Heart left ventricle (tissue), 16 donors: ENCODE results near the gene ABHD5. TPM values are rescaled to one million over a fixed set of nuclear protein-coding genes. Genes with fewer than 3 reads are reported as not detected.

Experiments used
- ATAC-seq, 4 donors: fragments of 200-7000 bp; cut with Tn5 transposase; one replicate each; pipeline ENCODE4 v1.9.1; 2020 to 2022; ENCODE audit warnings: moderate library complexity in 4 of 4, mild to moderate bottlenecking in 3 of 4, moderate number of reproducible peaks in 1 of 4
- DNase-seq, 5 donors: peaks; one replicate each; pipeline ENCODE4 v3.0.0-alpha.2; 2020
- H3K27ac ChIP-seq, 12 donors: fragments of 200-600 bp; sonication (generic) in 4 of 12; one replicate each; pipeline versions ENCODE4 v1.5.0 to v1.8.0; 2016 to 2022; ENCODE audit warnings: mild to moderate bottlenecking in 2 of 12
- H3K27me3 ChIP-seq, 9 donors: fragments of 200-600 bp; sonication (generic) in 2 of 9; one replicate each; pipeline versions ENCODE4 v1.5.1 to v1.8.0; 2016 to 2022; ENCODE audit warnings: mild to moderate bottlenecking in 3 of 9
- H3K36me3 ChIP-seq, 9 donors: fragments of 200-600 bp; sonication (generic) in 2 of 9; one replicate each; pipeline versions ENCODE4 v1.5.0 to v1.8.0; 2018 to 2022; ENCODE audit warnings: mild to moderate bottlenecking in 2 of 9
- H3K4me1 ChIP-seq, 12 donors: fragments of 200-600 bp; sonication (generic) in 4 of 12; one replicate each; pipeline versions ENCODE4 v1.5.0 to v1.8.0; 2016 to 2022; ENCODE audit warnings: mild to moderate bottlenecking in 3 of 12
- H3K4me3 ChIP-seq, 12 donors: fragments of 200-600 bp; sonication (generic) in 4 of 12; one replicate each; pipeline versions ENCODE4 v1.5.0 to v1.8.0; 2017 to 2022; ENCODE audit warnings: mild to moderate bottlenecking in 9 of 12, moderate library complexity in 4 of 12
- H3K9me3 ChIP-seq, 12 donors: fragments of 200-600 bp; sonication (generic) in 4 of 12; one replicate each; pipeline versions ENCODE4 v1.5.0 to v1.8.0; 2016 to 2022; ENCODE audit warnings: mild to moderate bottlenecking in 1 of 12
- CTCF ChIP-seq, 12 donors: fragments of 200-600 bp; sonication (generic) in 4 of 12; IDR thresholded peaks; one replicate each; pipeline versions ENCODE4 v1.5.0 to v1.8.0; 2018 to 2022; ENCODE audit warnings: antibody characterized with exemption in 12 of 12, mild to moderate bottlenecking in 5 of 12
- POLR2A ChIP-seq, 2 donors: fragments of 450-650 bp; IDR thresholded peaks; one replicate each; pipeline ENCODE4 v1.6.1; 2017; ENCODE audit warnings: antibody characterized with exemption in 2 of 2, mild to moderate bottlenecking in 2 of 2, moderate library complexity in 2 of 2
- WGBS, 4 donors: extraction: QIAGEN DNeasy Blood & Tissue Kit in 2 of 4; methylation state at CpG; one replicate each; pipeline versions ENCODE4 v1.1.5 to v1.1.7; 2013 to 2018; 5-methylcytosine and 5-hydroxymethylcytosine counted together
- intact Hi-C, 10 donors: fragments of 100-400 bp; cut with DNase I; formaldehyde crosslinking; loops; one replicate each; pipeline versions ENCODE4 v1.11.1 to v1.14.2; 2022
- polyA plus RNA-seq, 2 donors: library from polyadenylated mRNA; stranded (reverse); fragments of 200-250 nt; gene quantifications; one replicate each; pipeline ENCODE4 v1.2.3, GENCODE V29; 2013
- total RNA-seq, 9 donors: library from RNA; depleted of rRNA in 2 of 9; stranded (reverse); fragments of >200 nt in 2 of 9; fragmentation: NEBNext Ultra II Directional in 3 of 9; extraction: Animal tissue kit (Norgen Biotek cat#: 25700) in 3 of 9; gene quantifications; one replicate each; pipeline versions ENCODE4 v1.1.0 to v1.2.4, GENCODE V29; 2016 to 2023
- donor health status: ischemic (EF 13 %, LVEDD 7.1; RV severe dilation, severe dysfunction).
- donor health status: healthy with polysubstance abuse.
- donor health status: DM: no; HTN: yes; CAD: no.
- donor health status: DM: no; HTN: no; CAD: no.
- donor health status: ischemic (EF 25% LVEDD 6.9; RV normal size, moderate dysfunction).
- donor health status: ischemic (EF 25% LVEDD 5.7; RV mildly dilated, moderate dysfunction).
- donor health status: healthy.
- donor health status: DM: yes; HTN: yes; CAD: no.
- donor health status: ischemic (EF 35%, LVEDD 5.7; RV mildly dilated, moderate dysfunction).
- donor health status: nonischemic (EF 11% LVEDD 7.7; RV severe dilation, severe dysfunction).
- donor health status: DM: yes; HTN: yes; CAD: no.
- donor health status: PGD.
- donor health status: ischemic (EF 29% LVEDD 5.4; RV normal size, mild dysfunction).
- donor health status: nonischemic (EF 23%, LVEDD 6.1; RV moderate dilation, normal function).

Gene ABHD5
- total and polyA plus RNA-seq, 11 donors = 8.5 to 103 (median 26.7) TPM

GRCh38 chr3:43718296-43718695, 27.6 kb downstream of the ABHD5 start:
- DNase-seq (no peak), ATAC-seq (no peak)
- Histone ChIP-seq H3K36me3 (peaks cover 0 to 76% (median 72%) of the 10 kb centered on the region in 9 donors), H3K4me1 (no peaks in the 10 kb centered on the region), H3K27ac (no peak overlapping the region), H3K9me3 (no peaks in the 10 kb centered on the region), H3K27me3 (no peaks in the 10 kb centered on the region), H3K4me3 (no peak overlapping the region)
- intact Hi-C loops = no loop called here
- TF ChIP-seq POLR2A (IDR thresholded peaks at IDR 0.05) = no peak
- 94 to 99% (median 97%) methylated on average over 2 of the region's 2 CpGs for WGBS, 4 donors

GRCh38 chr3:43723121-43723734, 32.5 kb downstream of the ABHD5 start:
- no peak for DNase-seq
- Histone ChIP-seq H3K27ac (no peak overlapping the region), H3K36me3 (peaks cover 0 to 34% (median 26%) of the 10 kb centered on the region in 9 donors), H3K4me1 (no peaks in the 10 kb centered on the region), H3K9me3 (no peaks in the 10 kb centered on the region), H3K4me3 (no peak overlapping the region), H3K27me3 (no peaks in the 10 kb centered on the region)
- ATAC-seq = no peak
- TF ChIP-seq CTCF (IDR thresholded peaks at IDR 0.05) (no peak), POLR2A (IDR thresholded peaks at IDR 0.05) (no peak)
- intact Hi-C loops = no loop called here
- 66 to 85% (median 76%) methylated on average over 3 of the region's 3 CpGs for WGBS, 4 donors

- WGBS, 4 donors = 91 to 95% (median 93%) methylated on average over 4 of the region's 4 CpGs
- TF ChIP-seq POLR2A (IDR thresholded peaks at IDR 0.05) (no peak), CTCF (IDR thresholded peaks at IDR 0.05) (no peak)
- no peaks in the 10 kb centered on the region for H3K9me3 ChIP-seq
- DNase-seq (no peak), ATAC-seq (no peak)
- intact Hi-C loops = no loop called here
- no peak overlapping the region for H3K4me3 ChIP-seq
- no peak overlapping the region for H3K27ac ChIP-seq
- peaks cover 0 to 12% (median 0%) of the 10 kb centered on the region in 9 donors for H3K36me3 ChIP-seq
- H3K4me1 ChIP-seq = no peaks in the 10 kb centered on the region
- H3K27me3 ChIP-seq = no peaks in the 10 kb centered on the region
Observed at GRCh38 chr3:43726521-43726920, 35.8 kb downstream of the ABHD5 start.

- ATAC-seq (no peak), DNase-seq (no peak)
- intact Hi-C loops = no loop called here
Observed at GRCh38 chr3:43727930-43728329, 37.2 kb downstream of the ABHD5 start.

More at GRCh38 chr3:43727930-43728329, 37.2 kb downstream of the ABHD5 start:
- TF ChIP-seq CTCF (IDR thresholded peaks at IDR 0.05) = no peak
- no peak for TF ChIP-seq POLR2A (IDR thresholded peaks at IDR 0.05)
- H3K27me3 ChIP-seq = no peaks in the 10 kb centered on the region
- WGBS, 4 donors = 93 to 98% (median 96%) methylated on average over 3 of the region's 3 CpGs
- H3K9me3 ChIP-seq = no peaks in the 10 kb centered on the region
- H3K4me1 ChIP-seq = peaks cover 0 to 1% (median 0%) of the 10 kb centered on the region in 12 donors
- H3K27ac ChIP-seq = no peak overlapping the region
- no peak overlapping the region for H3K4me3 ChIP-seq
- H3K36me3 ChIP-seq = peaks cover 0 to 12% (median 0%) of the 10 kb centered on the region in 9 donors
